GM21717 (cell line): ENCODE data around the gene CRHR2.
"Not testable (repeated sequence)": the region's sequence is repeated elsewhere in the genome, so short reads cannot be mapped to it uniquely, and the experiment has no call there.

Experiments used
- ATAC-seq: cut with Tn5 transposase; IDR thresholded peaks from one replicate; pipeline ENCODE4 v1.9.1; 2021; ENCODE audit warnings: mild to moderate bottlenecking, moderate library complexity; ENCODE audit not compliant: unreplicated experiment

Gene CRHR2

DNA sequence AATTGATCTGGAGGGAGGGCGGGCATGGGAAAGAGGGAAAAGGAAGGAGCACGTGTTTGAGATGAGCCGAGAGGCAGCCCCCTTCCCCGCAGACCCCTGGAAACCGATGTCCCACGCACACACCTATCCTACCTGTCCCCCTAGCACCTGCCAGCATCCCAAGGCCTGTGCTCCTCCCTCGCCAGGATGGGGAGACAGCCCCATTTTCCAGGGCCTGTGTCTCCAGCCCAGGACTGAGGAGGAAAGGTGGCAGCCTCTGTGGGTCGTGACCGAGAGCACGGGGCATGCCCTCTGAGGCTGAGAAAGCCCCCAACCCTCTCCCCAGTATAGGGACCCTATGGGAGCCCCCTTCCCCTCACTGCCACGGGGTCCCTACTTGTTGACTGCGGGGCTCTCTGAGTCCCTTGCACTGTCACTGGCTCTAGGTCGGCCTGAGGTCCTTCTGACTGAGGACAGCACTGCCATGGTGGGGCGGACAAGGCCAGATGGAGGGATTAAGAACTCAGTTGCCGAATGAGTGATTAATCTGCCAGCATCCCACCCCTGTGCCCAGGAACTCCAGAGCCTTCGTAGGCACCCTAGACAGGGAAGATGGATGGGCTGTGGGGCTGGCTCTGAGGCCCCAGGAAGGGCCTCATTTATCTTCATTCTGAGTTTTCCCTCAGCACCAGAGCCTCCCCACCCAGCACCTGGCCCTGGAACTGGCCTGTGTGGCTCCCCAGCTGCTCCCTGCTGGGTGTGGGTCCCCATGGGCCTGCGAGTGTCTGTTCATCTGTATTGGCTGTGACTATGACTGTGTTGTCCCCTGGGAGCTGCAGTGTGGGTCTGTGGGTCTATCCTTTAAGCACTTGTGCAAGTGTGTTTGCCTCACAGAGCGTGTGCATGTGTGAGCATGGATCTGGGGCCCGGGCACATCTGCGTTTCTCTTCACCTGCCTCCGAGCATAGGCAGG lies 26.0 kb downstream of the CRHR2 start:
- no peak for ATAC-seq

GRCh38 chr7:30655096-30655970 lies 26.9 kb downstream of the CRHR2 start:
- ATAC-seq = no peak

DNA sequence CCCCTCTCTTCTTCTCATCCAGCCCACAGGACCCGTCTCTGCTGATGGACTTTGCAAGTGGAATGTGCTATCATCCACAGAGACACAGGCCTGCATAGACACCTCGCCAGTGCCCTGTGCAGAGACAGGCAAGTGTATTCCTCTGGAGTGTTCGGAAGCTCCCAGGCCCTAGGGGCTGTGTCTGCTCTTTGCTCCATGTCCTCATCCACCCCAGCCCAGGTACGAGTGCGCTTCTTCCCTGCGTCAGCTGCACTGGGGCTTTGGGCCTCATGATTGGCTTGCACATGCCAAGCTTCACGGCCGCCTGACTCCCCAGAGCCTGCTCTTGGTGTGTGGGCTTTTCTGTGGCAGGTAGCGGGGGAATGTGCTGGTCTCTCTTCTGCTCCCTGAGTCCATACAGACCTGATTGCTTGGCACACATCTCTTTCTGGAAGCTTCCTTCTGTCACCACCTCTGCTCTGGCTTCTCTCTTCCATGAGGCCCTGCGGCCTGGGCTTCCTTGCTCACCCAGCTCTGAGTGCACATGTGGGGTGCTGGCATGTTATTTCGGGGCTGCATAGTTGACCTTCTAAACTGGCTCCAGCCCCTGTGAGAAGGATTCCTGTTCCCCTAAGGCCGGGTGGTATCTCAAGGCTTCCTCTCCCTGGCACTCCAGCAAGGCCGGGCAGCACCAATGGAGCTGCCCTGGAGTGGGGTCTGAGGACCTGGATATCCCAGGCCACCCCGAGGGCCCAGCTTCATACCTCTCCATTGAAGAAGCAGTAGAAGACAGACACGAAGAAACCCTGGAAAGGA lies 27.8 kb downstream of the CRHR2 start:
- ATAC-seq = no peak

GRCh38 chr7:30652698-30653641 lies 29.3 kb downstream of the CRHR2 start:
- ATAC-seq = no peak

- ATAC-seq = no peak
Measured at GRCh38 chr7:30652132-30652531, 30.1 kb downstream of the CRHR2 start.

- ATAC-seq = no peak
Measured at GRCh38 chr7:30650421-30650808, 31.8 kb downstream of the CRHR2 start.

- ATAC-seq = no peak
Measured at GRCh38 chr7:30649717-30650420, 32.4 kb downstream of the CRHR2 start.

DNA sequence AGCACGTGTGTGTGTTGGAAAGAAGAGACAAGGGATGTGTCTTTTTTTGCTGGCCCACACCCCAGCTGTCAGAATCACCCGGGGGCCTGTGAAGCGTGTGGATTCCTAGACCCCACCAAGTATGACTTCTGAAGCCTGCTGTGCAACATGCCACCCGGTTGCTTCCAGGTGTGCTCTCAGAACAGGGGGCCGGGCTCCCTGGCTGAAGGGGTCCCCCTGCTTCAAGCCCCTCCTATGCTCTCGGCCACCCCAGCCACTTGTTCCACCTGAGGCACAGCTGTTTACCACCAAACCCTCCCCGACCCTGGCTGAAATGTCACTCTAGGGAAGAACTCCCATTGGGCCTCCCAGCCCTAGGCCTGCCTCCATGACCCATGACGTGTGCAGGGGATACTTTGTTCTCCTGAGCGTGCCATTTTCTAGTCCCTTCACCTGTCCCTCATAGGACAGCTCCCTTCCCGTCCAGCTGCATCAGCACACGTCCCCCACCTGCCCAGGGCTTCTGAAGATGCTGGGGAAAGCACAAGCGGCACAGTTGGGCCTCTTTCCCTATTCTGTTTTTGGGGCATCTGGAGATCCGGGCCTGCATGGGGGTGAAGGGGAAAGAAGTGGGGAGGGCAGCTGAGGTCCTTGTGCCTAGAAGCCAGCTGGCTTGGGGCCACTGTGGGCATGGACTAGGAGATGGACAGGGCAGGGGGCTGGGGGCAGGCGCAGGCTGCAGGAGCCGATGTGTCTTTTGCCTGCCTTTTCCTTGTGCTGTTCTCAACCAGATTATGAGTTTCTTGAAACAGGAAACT lies 33.3 kb downstream of the CRHR2 start:
- no peak for ATAC-seq

DNA sequence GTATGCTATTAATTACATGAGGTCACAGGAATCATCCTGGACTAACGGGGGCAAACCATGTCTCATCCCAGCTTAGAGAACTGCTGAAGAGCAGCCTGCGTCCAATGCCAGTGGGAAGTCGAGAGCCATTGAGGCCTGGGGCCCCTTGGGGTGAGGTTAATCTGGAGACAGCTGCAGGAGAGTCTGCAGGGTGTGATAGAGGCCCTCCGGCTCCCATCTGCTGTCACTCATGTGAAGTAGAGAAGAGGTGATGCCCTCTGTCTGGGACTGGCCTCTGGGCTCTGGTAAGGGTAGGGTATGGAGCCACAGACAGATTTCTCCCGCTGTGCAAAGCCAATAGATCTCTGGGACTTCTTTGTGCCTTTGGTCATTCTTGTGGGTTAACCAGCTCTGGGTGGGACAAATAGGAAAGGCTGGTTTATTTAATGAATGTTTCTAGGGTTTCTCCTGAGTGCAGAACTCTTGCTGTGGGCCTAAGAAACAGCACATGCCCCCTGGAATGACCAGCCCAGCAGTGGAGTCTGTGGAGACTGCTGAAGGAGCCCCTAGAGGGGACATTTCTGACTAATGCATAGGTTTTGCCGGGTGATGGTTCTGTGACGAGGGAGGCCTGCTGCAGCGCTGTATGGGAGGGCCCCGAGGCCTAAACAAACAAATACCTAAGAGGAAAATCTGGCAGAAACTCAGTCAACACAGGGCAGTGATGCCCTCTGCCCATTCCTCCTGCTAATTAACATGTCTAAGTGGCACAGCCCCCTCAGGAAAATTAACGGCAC lies 34.5 kb downstream of the CRHR2 start:
- ATAC-seq = no peak

DNA sequence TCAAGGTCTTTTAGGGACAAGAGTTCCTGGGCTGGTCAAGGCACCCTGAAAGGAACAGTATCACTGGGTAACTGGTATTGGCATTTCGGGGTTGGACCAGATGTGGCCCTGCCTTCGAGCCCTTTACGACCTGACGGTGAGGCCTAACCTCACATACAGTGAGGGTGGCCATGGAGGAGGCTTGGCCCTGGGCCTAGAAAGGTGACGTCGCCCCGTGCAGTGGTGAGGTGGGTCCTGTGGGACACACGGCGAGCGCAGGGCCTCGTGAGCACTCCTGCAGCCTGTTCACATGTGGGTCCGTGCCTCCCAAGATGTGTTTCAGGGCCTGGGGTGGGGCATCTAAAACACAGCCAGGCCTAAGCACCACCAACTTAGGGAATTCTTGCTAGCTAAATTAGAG lies 36.1 kb downstream of the CRHR2 start:
- no peak for ATAC-seq

DNA sequence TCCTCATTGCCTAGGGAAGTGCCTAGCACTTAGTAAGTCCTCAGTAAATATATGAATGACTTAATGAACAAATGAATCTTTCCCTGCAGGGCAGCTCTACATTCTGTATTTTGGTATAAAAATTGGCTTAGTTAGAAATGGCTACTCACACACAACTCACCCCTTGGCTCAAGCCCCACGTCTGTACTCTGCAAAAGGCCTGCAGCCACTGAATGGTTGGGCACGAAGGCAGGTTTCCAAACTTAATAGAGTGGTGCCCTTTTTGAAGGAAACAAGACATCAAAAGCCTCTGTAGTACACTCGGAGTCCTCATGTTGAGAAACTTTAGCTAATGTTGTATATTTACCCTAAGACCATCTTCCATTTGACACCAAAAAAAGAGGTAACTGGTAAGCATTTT lies 36.6 kb downstream of the CRHR2 start:
- ATAC-seq = no peak

GRCh38 chr7:30644286-30644955 lies 37.8 kb downstream of the CRHR2 start:
- no peak for ATAC-seq

GRCh38 chr7:30642789-30643188 lies 39.5 kb downstream of the CRHR2 start:
- no peak for ATAC-seq

DNA sequence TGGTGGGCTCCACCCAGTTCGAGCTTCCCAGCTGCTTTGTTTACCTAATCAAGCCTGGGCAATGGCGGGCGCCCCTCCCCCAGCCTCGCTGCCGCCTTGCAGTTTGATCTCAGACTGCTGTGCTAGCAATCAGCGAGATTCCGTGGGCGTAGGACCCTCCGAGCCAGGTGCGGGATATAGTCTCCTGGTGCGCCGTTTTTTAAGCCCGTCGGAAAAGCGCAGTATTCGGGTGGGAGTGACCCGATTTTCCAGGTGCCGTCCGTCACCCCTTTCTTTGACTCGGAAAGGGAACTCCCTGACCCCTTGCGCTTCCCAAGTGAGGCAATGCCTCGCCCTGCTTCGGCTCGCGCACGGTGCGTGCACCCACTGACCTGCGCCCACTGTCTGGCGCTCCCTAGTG lies 39.9 kb downstream of the CRHR2 start:
- ATAC-seq = not testable (repeated sequence)

DNA sequence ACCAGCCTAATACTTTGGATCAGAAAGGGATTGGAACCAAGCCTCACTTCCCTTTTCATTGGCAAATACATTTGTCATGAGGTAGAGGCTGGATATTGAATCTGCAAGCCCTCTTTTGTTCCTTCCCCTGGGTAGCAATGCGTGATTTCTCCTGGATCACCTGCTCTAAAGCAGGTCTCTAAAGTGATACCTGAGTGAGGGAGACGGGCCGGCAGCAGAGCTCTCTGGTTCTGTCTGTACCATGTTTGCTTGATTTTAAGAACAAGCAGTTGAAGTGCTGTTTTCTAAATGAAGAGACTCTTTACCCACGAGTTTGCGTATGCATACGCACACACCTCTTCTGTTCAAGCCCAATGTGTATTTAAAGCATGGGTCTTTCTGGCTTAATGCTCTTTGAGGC lies 46.5 kb downstream of the CRHR2 start:
- no peak for ATAC-seq

GRCh38 chr7:30634634-30635201 lies 47.5 kb downstream of the CRHR2 start:
- ATAC-seq = no peak

DNA sequence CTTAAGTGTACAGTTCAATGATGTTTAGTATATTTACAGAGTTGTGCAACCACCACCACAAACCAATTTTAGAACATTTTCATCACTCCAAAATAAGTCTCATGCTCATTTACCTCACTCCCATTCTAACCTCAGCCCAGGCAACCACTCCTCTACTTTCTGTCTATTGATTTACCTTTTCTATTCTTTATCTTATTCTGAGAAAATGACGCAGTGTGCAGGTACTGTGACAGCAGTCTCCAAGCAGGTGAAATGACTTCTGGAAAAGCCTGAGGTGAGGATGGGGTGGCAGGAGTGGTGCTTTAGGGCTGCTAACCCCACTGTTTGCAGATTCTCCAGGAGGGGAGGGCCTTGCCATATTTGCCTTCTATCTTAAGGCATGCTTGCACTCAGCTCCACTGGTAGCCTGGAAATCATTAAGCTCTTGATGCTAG lies 48.0 kb downstream of the CRHR2 start:
- ATAC-seq = peak; percentile 34
